Caco-2 (cell line): ENCODE data around the gene ZNF560. TPM values are rescaled to one million over a fixed set of nuclear protein-coding genes. Genes with fewer than 3 reads are reported as not detected.

ENCODE experiments used
- BruUV-seq: library from RNA; stranded (reverse); fragments of 400-500 nt; replicated peaks from 2 replicates; lab custom pipeline; 2021; lab: Mats Ljungman, UMichigan
- CTCF ChIA-PET: fragments of 300-600 bp; sonication (Branson Sonifier 250); formaldehyde crosslinking; loops from one replicate; lab custom pipeline; 2022; ENCODE audit warnings: antibody characterized with exemption; lab: Charles Lee
- POLR2A ChIA-PET: fragments of 300-600 bp; sonication (Branson Sonifier 250); formaldehyde crosslinking; loops from one replicate; lab custom pipeline; 2022; ENCODE audit warnings: antibody characterized with exemption; lab: Charles Lee
- DNase-seq, 2 experiments: peaks; one replicate each; pipeline versions ENCODE4 v3.0.0 to v3.0.0-alpha.2; 2020 to 2022
- H3K27me3 ChIP-seq: replicated peaks from 2 replicates; pipeline ENCODE4 v1.6.0; 2011; ENCODE audit warnings: low read length; ENCODE audit not compliant: control insufficient read depth, insufficient read depth
- H3K36me3 ChIP-seq: 2 replicates; pipeline ENCODE4 v1.5.1; 2011; ENCODE audit warnings: low read length; ENCODE audit not compliant: control insufficient read depth, insufficient read depth
- H3K4me1 ChIP-seq: fragments of 250-450 bp; sonication (Bioruptor Pico); 2 replicates; pipeline ENCODE4 v1.5.1; 2020; ENCODE audit warnings: mild to moderate bottlenecking
- H3K4me3 ChIP-seq: 2 replicates; pipeline ENCODE4 v1.5.1; 2011; ENCODE audit warnings: low read depth, mild to moderate bottlenecking, control low read depth, low read length
- H3K9me3 ChIP-seq: fragments of 250-450 bp; sonication (Bioruptor Pico); 2 replicates; pipeline ENCODE4 v1.5.1; 2020; ENCODE audit warnings: mild to moderate bottlenecking, moderate library complexity
- H3K27ac Mint-ChIP-seq: one replicate; pipeline ENCODE4 v1.8.0; 2022; ENCODE audit warnings: mixed read lengths; ENCODE audit not compliant: unreplicated experiment
- H3K27me3 Mint-ChIP-seq: one replicate; pipeline ENCODE4 v1.8.0; 2022; ENCODE audit warnings: mixed read lengths; ENCODE audit not compliant: insufficient read depth, unreplicated experiment
- H3K36me3 Mint-ChIP-seq: one replicate; pipeline ENCODE4 v1.8.0; 2022; ENCODE audit warnings: mild to moderate bottlenecking, mixed read lengths; ENCODE audit not compliant: insufficient read depth, unreplicated experiment
- H3K4me1 Mint-ChIP-seq: one replicate; pipeline ENCODE4 v1.8.0; 2022; ENCODE audit warnings: low read depth, mixed read lengths; ENCODE audit not compliant: unreplicated experiment
- H3K4me3 Mint-ChIP-seq: one replicate; pipeline ENCODE4 v1.8.0; 2022; ENCODE audit warnings: mild to moderate bottlenecking, moderate library complexity, mixed read lengths; ENCODE audit not compliant: unreplicated experiment
- H3K9me3 Mint-ChIP-seq: one replicate; pipeline ENCODE4 v1.8.0; 2022; ENCODE audit warnings: mixed read lengths; ENCODE audit not compliant: unreplicated experiment
- intact Hi-C: fragments of 100-400 bp; cut with micrococcal nuclease; formaldehyde crosslinking; loops from one replicate; pipeline ENCODE4 v1.10.0; 2022; ENCODE audit not compliant: unreplicated experiment
- total RNA-seq: library from RNA; stranded (reverse); gene quantifications from 2 replicates; pipeline ENCODE4 v1.2.3, GENCODE V29; 2022
- TF ChIP-seq, protein P1 (sequence below), 2 experiments: fragments of 200-600 bp in 1 of 2; IDR thresholded peaks; 1 replicate in 1 of 2; 2 replicates in 1 of 2; pipeline versions ENCODE4 v1.5.1 to v1.8.0; 2011 to 2022; ENCODE audit warnings: antibody characterized with exemption in 1 of 2, control low read depth in 1 of 2, inconsistent platforms in 1 of 2, low read depth in 1 of 2, low read length in 1 of 2, mild to moderate bottlenecking in 1 of 2, moderate library complexity in 1 of 2; ENCODE audit not compliant: insufficient read depth in 1 of 2, severe bottlenecking in 1 of 2, unreplicated experiment in 1 of 2

ZNF560 gene
- total RNA-seq, 1 experiment from 2014 or later = not detected

- peaks cover 11% of the 10 kb centered on the region for H3K9me3 Mint-ChIP-seq
- intact Hi-C loops = no loop called here
- H3K4me1 Mint-ChIP-seq = no peaks in the 10 kb centered on the region
- Histone ChIP-seq H3K4me1 (no peaks in the 10 kb centered on the region), H3K9me3 (peaks cover 6% of the 10 kb centered on the region; the same call in 1 of the 2 replicates), H3K36me3 (no peaks in the 10 kb centered on the region), H3K27me3 (no peaks in the 10 kb centered on the region), H3K4me3 (no peak overlapping the region)
- no peak overlapping the region for H3K4me3 Mint-ChIP-seq
- no TSS peak for BruUV-seq
- TF ChIP-seq, protein P1, sequence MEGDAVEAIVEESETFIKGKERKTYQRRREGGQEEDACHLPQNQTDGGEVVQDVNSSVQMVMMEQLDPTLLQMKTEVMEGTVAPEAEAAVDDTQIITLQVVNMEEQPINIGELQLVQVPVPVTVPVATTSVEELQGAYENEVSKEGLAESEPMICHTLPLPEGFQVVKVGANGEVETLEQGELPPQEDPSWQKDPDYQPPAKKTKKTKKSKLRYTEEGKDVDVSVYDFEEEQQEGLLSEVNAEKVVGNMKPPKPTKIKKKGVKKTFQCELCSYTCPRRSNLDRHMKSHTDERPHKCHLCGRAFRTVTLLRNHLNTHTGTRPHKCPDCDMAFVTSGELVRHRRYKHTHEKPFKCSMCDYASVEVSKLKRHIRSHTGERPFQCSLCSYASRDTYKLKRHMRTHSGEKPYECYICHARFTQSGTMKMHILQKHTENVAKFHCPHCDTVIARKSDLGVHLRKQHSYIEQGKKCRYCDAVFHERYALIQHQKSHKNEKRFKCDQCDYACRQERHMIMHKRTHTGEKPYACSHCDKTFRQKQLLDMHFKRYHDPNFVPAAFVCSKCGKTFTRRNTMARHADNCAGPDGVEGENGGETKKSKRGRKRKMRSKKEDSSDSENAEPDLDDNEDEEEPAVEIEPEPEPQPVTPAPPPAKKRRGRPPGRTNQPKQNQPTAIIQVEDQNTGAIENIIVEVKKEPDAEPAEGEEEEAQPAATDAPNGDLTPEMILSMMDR (IDR thresholded peaks at IDR 0.05; ENCODE audit: insufficient read depth in 1 of 2, low read depth in 1 of 2, low read length in 1 of 2, severe bottlenecking in 1 of 2, unreplicated experiment in 1 of 2) = no peak
- POLR2A ChIA-PET = no interaction called here
- DNase-seq = no peak
- CTCF ChIA-PET = no interaction called here
- H3K36me3 Mint-ChIP-seq = no peaks in the 10 kb centered on the region
- no peaks in the 10 kb centered on the region for H3K27me3 Mint-ChIP-seq
- no peak overlapping the region for H3K27ac Mint-ChIP-seq
These were observed 2.4 kb upstream of the ZNF560 start for GRCh38 chr19:9500796-9501195.

DNA sequence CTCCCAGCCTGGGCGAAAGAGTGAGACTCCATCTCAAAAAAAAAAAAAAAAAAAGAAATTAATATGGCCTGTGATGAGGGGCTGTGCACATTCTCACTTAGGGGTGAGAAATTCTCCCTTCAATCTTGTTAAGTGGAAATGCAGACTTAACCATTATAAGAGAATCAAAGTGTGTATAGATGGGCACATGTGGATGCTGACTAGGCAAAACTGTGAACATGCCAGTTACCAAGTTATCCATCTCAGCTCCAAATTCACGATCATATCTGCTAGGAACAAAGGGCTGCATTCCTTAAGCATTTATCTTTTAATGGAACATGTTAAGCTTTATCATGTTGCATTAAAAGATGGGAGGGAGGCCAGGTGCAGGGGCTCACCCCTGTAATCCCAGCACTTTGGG is 4.3 kb downstream of the ZNF560 start:
- no peaks in the 10 kb centered on the region for H3K9me3 Mint-ChIP-seq
- Histone ChIP-seq H3K4me1 (no peaks in the 10 kb centered on the region), H3K27me3 (no peaks in the 10 kb centered on the region), H3K36me3 (no peaks in the 10 kb centered on the region), H3K4me3 (no peak overlapping the region), H3K9me3 (no peaks in the 10 kb centered on the region)
- ChIA-PET CTCF (no interaction called here), POLR2A (no interaction called here)
- H3K4me1 Mint-ChIP-seq = no peaks in the 10 kb centered on the region
- DNase-seq = no peak
- H3K4me3 Mint-ChIP-seq = no peak overlapping the region
- no peaks in the 10 kb centered on the region for H3K36me3 Mint-ChIP-seq
- H3K27ac Mint-ChIP-seq = no peak overlapping the region
- intact Hi-C loops = no loop called here
- TF ChIP-seq, protein P1 (IDR thresholded peaks at IDR 0.05; ENCODE audit: insufficient read depth in 1 of 2, low read depth in 1 of 2, low read length in 1 of 2, severe bottlenecking in 1 of 2, unreplicated experiment in 1 of 2) = no peak
- no peaks in the 10 kb centered on the region for H3K27me3 Mint-ChIP-seq
- BruUV-seq = no TSS peak

- H3K9me3 ChIP-seq = peaks cover 5% of the 10 kb centered on the region
These were observed 11.4 kb downstream of the ZNF560 start for GRCh38 chr19:9487016-9487415.

More at GRCh38 chr19:9487016-9487415, 11.4 kb downstream of the ZNF560 start:
- H3K4me1 ChIP-seq = no peaks in the 10 kb centered on the region
- H3K27me3 ChIP-seq = no peaks in the 10 kb centered on the region
- no peak for DNase-seq
- H3K4me3 Mint-ChIP-seq = no peak overlapping the region
- ChIA-PET CTCF (no interaction called here), POLR2A (no interaction called here)
- intact Hi-C loops = no loop called here
- H3K36me3 ChIP-seq = no peaks in the 10 kb centered on the region
- H3K4me1 Mint-ChIP-seq = no peaks in the 10 kb centered on the region
- no peak overlapping the region for H3K27ac Mint-ChIP-seq
- H3K27me3 Mint-ChIP-seq = no peaks in the 10 kb centered on the region
- no peaks in the 10 kb centered on the region for H3K9me3 Mint-ChIP-seq
- TF ChIP-seq, protein P1 (IDR thresholded peaks at IDR 0.05; ENCODE audit: insufficient read depth in 1 of 2, low read depth in 1 of 2, low read length in 1 of 2, severe bottlenecking in 1 of 2, unreplicated experiment in 1 of 2) = no peak
- H3K4me3 ChIP-seq = no peak overlapping the region
- BruUV-seq = no TSS peak
- H3K36me3 Mint-ChIP-seq = no peaks in the 10 kb centered on the region
